GM21528 (cell line): ENCODE measurements around the gene CDC42EP1.
"Not testable (repeated sequence)": the region's sequence is repeated elsewhere in the genome, so short reads cannot be mapped to it uniquely, and the experiment has no call there.

ENCODE experiments used
- ATAC-seq: cut with Tn5 transposase; IDR thresholded peaks from one replicate; pipeline ENCODE4 v1.9.1; 2021; ENCODE audit warnings: mild to moderate bottlenecking, moderate library complexity; ENCODE audit not compliant: unreplicated experiment, low FRiP score

The CDC42EP1 gene

GRCh38 chr22:37609240-37610152 lies 49.2 kb downstream of the CDC42EP1 start:
- ATAC-seq, result peak; percentile 3

GRCh38 chr22:37610153-37610475 lies 49.8 kb downstream of the CDC42EP1 start:
- not testable (repeated sequence) for ATAC-seq

- ATAC-seq, result no peak
Observed at GRCh38 chr22:37610480-37611129, 50.3 kb downstream of the CDC42EP1 start.

GRCh38 chr22:37611207-37611606 lies 50.9 kb downstream of the CDC42EP1 start:
- ATAC-seq, result no peak

GRCh38 chr22:37616201-37617083 lies 56.2 kb downstream of the CDC42EP1 start:
- ATAC-seq, result no peak

- no peak for ATAC-seq
Observed at GRCh38 chr22:37617431-37617830, 57.2 kb downstream of the CDC42EP1 start.

GRCh38 chr22:37618072-37618656 lies 57.9 kb downstream of the CDC42EP1 start:
- ATAC-seq, result no peak

- no peak for ATAC-seq
Observed at GRCh38 chr22:37618674-37619073, 58.4 kb downstream of the CDC42EP1 start.
